Measurements from ENCODE around the gene CNBP. TPM values are rescaled to one million over a fixed set of nuclear protein-coding genes. Genes with fewer than 3 reads are reported as not detected.

CNBP gene
- total RNA-seq, 1 experiment from 2014 or later, result 353 TPM

GRCh38 chr3:129211345-129211744 lies 27.6 kb upstream of the CNBP start:
- intact Hi-C loops (cut with micrococcal nuclease), result loop anchor here (2.0 kb wide), 1 partner anchor 27 kb away; no protein-coding TSS in a partner anchor
- CTCF ChIA-PET, result interaction anchor here (1.0 to 1.2 kb wide), 2 partner anchors 14 to 50 kb away, joined by 3 read pairs; no protein-coding TSS in a partner anchor

GRCh38 chr3:129207479-129207878 lies 23.8 kb upstream of the CNBP start:
- POLR2A ChIA-PET, result no interaction called here
- ATAC-seq, result no peak

More at GRCh38 chr3:129211345-129211744, 27.6 kb upstream of the CNBP start:
- ATAC-seq, result no peak
- ChIA-PET RAD21 (ENCODE audit: low non-redundant PET in 1 of 2, low total read pairs in 2 of 2, uncharacterized antibody in 2 of 2, unreplicated experiment in 2 of 2) (no interaction called here), POLR2A (interaction anchor here (0.8 to 2.6 kb wide), 6 partner anchors 12 to 50 kb away, joined by 3 to 12 read pairs (median 5); partner anchors contain the start of gene CNBP)
- BruUV-seq (replicated peaks), result TSS peak; percentile 83
- peak overlapping the region; percentile 46 for H3K9ac ChIP-seq (ENCODE audit: low read length)
- no peaks in the 10 kb centered on the region for H3K36me3 ChIP-seq (ENCODE audit: control insufficient read depth in 1 of 2, insufficient read depth in 2 of 2, low read length in 2 of 2)
- peak overlapping the region; percentile 76 for H3K27ac ChIP-seq (ENCODE audit: low read depth, low read length)
- no peaks in the 10 kb centered on the region for H4K20me1 ChIP-seq (ENCODE audit: insufficient read depth)
- H2AFZ ChIP-seq (ENCODE audit: low read depth, low read length, poor library complexity, severe bottlenecking), result peak overlapping the region; percentile 80
- peaks cover 21 to 29% of the 10 kb centered on the region in 2 experiments for H3K4me1 ChIP-seq (ENCODE audit: control insufficient read depth in 1 of 2, insufficient read depth in 2 of 2, low read length in 2 of 2)
- no peak for TF ChIP-seq FOSL1 (IDR thresholded peaks at IDR 0.05; ENCODE audit: low read depth)
- no peak for DNase-seq (ENCODE audit: low read depth, low spot score)
- H3K4me3 ChIP-seq (replicated peaks in 1 of 2; ENCODE audit: low read depth in 1 of 2, low read length in 2 of 2), result peak overlapping the region; percentile 15 to 39; a peak in 2 of 4 replicates
- H3K27me3 ChIP-seq (ENCODE audit: insufficient read depth, low read length), result no peaks in the 10 kb centered on the region
- peak overlapping the region; percentile 51 for H3K4me2 ChIP-seq (ENCODE audit: low read length)
- H3K9me2 ChIP-seq (ENCODE audit: insufficient read depth), result no peaks in the 10 kb centered on the region
- no peaks in the 10 kb centered on the region for H3K79me2 ChIP-seq (ENCODE audit: insufficient read depth, low read length)
- H3K9me3 ChIP-seq (ENCODE audit: control insufficient read depth in 1 of 2, insufficient read depth in 1 of 2, low read depth in 1 of 2, low read length in 2 of 2), result no peaks in the 10 kb centered on the region

More at GRCh38 chr3:129207479-129207878, 23.8 kb upstream of the CNBP start:
- H3K36me3 ChIP-seq (ENCODE audit: control insufficient read depth in 1 of 2, insufficient read depth in 2 of 2, low read length in 2 of 2), result no peaks in the 10 kb centered on the region
- H3K4me2 ChIP-seq (ENCODE audit: low read length), result no peak overlapping the region
- H3K27ac ChIP-seq (ENCODE audit: low read depth, low read length), result no peak overlapping the region
- no peak overlapping the region for H3K4me3 ChIP-seq (replicated peaks in 1 of 2; ENCODE audit: low read depth in 1 of 2, low read length in 2 of 2)
- intact Hi-C loops (cut with micrococcal nuclease), result no loop called here
- no peaks in the 10 kb centered on the region for H4K20me1 ChIP-seq (ENCODE audit: insufficient read depth)
- DNase-seq (ENCODE audit: low read depth, low spot score), result no peak
- no peaks in the 10 kb centered on the region for H3K27me3 ChIP-seq (ENCODE audit: insufficient read depth, low read length)
- BruUV-seq (replicated peaks), result no TSS peak
- H2AFZ ChIP-seq (ENCODE audit: low read depth, low read length, poor library complexity, severe bottlenecking), result no peak overlapping the region
- no peaks in the 10 kb centered on the region for H3K9me3 ChIP-seq (ENCODE audit: control insufficient read depth in 1 of 2, insufficient read depth in 1 of 2, low read depth in 1 of 2, low read length in 2 of 2)
- H3K9ac ChIP-seq (ENCODE audit: low read length), result no peak overlapping the region
- RAD21 ChIA-PET (ENCODE audit: low non-redundant PET in 1 of 2, low total read pairs in 2 of 2, uncharacterized antibody in 2 of 2, unreplicated experiment in 2 of 2), result no interaction called here
- CTCF ChIA-PET, result interaction anchor here (1.2 kb wide), 1 partner anchor 45 kb away, joined by 5 read pairs; no protein-coding TSS in a partner anchor
- TF ChIP-seq ATF3 (IDR thresholded peaks at IDR 0.05) (no peak), CTCF (IDR thresholded peaks at IDR 0.05 in 2 of 3, conservative IDR thresholded peaks at IDR 0.05 in 1 of 3; ENCODE audit: borderline replicate concordance in 1 of 3, insufficient read depth in 1 of 3, low read depth in 2 of 3, low read length in 2 of 3) (no peak), YY1 (IDR thresholded peaks at IDR 0.05; ENCODE audit: extremely low read depth, insufficient replicate concordance, low read depth, low read length) (no peak), MAX (IDR thresholded peaks at IDR 0.05) (no peak)
- H3K4me1 ChIP-seq (ENCODE audit: control insufficient read depth in 1 of 2, insufficient read depth in 2 of 2, low read length in 2 of 2), result peaks cover 12 to 16% of the 10 kb centered on the region in 2 experiments
- H3K9me2 ChIP-seq (ENCODE audit: insufficient read depth), result no peaks in the 10 kb centered on the region
- H3K79me2 ChIP-seq (ENCODE audit: insufficient read depth, low read length), result no peaks in the 10 kb centered on the region
